ENCODE data around the gene HABP4. TPM values are rescaled to one million over a fixed set of nuclear protein-coding genes. Genes with fewer than 3 reads are reported as not detected.

Gene HABP4
- total and polyA plus RNA-seq, 9 of the 15 experiments (the other 6 are each of a cell fraction or from before 2014, with no cell fraction given) = 0.38 to 2.4 (median 1.9) TPM

DNA sequence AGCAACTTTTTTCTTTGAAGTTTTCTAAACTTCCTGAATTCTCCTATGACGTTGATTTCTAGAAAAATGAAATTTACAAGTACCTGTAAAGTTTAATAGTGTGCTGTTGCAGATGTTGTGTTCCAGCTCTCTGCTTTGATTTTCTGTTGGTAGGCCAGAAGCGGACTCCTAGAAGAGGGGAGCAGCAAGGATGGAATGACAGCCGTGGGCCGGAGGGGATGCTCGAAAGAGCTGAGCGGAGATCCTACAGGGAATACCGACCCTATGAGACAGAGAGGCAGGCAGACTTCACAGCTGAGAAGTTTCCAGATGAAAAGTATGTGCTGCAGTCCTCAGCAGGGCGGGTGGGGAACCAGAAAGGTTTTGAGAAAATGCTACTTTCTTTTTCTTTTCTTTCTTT, 8.3 kb downstream of the HABP4 start (continued):
- TF ChIP-seq, protein P1, sequence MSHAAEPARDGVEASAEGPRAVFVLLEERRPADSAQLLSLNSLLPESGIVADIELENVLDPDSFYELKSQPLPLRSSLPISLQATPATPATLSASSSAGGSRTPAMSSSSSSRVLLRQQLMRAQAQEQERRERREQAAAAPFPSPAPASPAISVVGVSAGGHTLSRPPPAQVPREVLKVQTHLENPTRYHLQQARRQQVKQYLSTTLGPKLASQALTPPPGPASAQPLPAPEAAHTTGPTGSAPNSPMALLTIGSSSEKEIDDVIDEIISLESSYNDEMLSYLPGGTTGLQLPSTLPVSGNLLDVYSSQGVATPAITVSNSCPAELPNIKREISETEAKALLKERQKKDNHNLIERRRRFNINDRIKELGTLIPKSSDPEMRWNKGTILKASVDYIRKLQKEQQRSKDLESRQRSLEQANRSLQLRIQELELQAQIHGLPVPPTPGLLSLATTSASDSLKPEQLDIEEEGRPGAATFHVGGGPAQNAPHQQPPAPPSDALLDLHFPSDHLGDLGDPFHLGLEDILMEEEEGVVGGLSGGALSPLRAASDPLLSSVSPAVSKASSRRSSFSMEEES (CRISPR knock-in tag; IDR thresholded peaks at IDR 0.05) = no peak
- TF ChIP-seq PRPF4 (IDR thresholded peaks at IDR 0.05; ENCODE audit: insufficient read depth, low read depth, low read length, poor library complexity, severe bottlenecking) = no peak

DNA sequence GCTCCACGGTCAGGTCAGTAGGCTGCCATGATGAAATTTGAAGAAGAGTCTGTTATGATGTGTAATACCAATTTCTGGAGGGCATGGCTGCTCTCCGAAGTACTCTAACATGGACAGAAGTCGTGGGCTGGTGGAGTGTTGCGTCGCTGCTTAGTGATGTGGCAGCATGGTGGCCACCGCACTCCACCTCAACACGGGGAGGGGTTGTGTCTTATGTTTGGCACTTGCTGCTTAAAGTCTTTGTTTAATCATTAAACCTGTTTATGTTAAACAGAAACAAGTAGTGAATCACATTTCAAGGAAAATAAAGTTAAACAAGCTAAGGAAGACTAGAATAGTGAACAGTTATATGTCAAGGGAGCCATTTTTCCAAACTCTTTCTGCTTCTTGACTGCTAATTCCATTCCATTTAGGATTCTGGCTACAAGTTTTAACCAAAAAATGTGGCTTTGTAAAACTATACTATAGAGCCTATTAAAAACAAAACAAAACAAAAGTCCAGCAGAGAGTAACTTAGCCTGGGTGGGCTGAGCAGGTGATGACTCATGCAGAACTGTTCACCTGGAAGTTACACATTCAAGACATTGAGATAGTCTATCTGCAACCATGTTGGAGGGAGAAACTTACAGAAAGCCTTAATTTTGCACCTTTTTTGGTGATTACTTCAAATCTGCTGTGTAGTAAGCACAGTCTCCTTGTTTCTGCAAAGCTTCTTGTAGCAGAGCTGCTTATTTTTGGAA, 9.5 kb downstream of the HABP4 start:
- no peaks in the 10 kb centered on the region for H4K20me1 ChIP-seq (replicated peaks; ENCODE audit: control insufficient read depth, insufficient read depth, low read length)
- in situ Hi-C loops (cut with MboI) (no loop called here), intact Hi-C loops (cut with micrococcal nuclease) (no loop called here)
- POLR2A ChIA-PET = no interaction called here
- CTCF ChIA-PET (ENCODE audit: low intra/inter-chr PET ratio) = no interaction called here
- H3K27me3 ChIP-seq (ENCODE audit: control insufficient read depth in 2 of 2, insufficient read depth in 2 of 2, low read length in 2 of 2) = no peaks in the 10 kb centered on the region
- H3K36me3 ChIP-seq (ENCODE audit: control insufficient read depth, insufficient read depth, low read length) = no peaks in the 10 kb centered on the region
- H3K4me3 ChIP-seq = no peak overlapping the region
- no peak for FAIRE-seq
- H3K4me1 ChIP-seq (replicated peaks in 1 of 2; ENCODE audit: control insufficient read depth in 2 of 2, insufficient read depth in 2 of 2, low read length in 2 of 2) = no peaks in the 10 kb centered on the region; a peak in 1 of 5 replicates
- H3K79me2 ChIP-seq (ENCODE audit: control insufficient read depth, insufficient read depth, low read length) = no peaks in the 10 kb centered on the region
- no peak for DNase-seq (ENCODE audit: extremely low read depth in 1 of 4, low spot score in 3 of 4)
- H2AFZ ChIP-seq (ENCODE audit: low read depth, low read length) = no peak overlapping the region
- 56% methylated on average over 7 of the region's 7 CpGs for WGBS (ENCODE audit: insufficient coverage, low coverage, missing lambda C conversion rate)
- no peak overlapping the region for H3K27ac ChIP-seq (ENCODE audit: extremely low read depth, low read depth, low read length)
- H3K9ac ChIP-seq (ENCODE audit: insufficient read depth in 1 of 2, low read depth in 2 of 2, low read length in 2 of 2) = no peak overlapping the region
- BruUV-seq (replicated peaks) = no TSS peak
- no peak overlapping the region for H3K4me2 ChIP-seq (ENCODE audit: insufficient read depth, low read length)
- no peaks in the 10 kb centered on the region for H3K9me3 ChIP-seq (replicated peaks; ENCODE audit: control insufficient read depth, insufficient read depth, low read depth, low read length)
- no peak for ATAC-seq
- no peaks in the 10 kb centered on the region for H3K9me1 ChIP-seq (ENCODE audit: control insufficient read depth, insufficient read depth, low read length)
- TF ChIP-seq, protein P2, sequence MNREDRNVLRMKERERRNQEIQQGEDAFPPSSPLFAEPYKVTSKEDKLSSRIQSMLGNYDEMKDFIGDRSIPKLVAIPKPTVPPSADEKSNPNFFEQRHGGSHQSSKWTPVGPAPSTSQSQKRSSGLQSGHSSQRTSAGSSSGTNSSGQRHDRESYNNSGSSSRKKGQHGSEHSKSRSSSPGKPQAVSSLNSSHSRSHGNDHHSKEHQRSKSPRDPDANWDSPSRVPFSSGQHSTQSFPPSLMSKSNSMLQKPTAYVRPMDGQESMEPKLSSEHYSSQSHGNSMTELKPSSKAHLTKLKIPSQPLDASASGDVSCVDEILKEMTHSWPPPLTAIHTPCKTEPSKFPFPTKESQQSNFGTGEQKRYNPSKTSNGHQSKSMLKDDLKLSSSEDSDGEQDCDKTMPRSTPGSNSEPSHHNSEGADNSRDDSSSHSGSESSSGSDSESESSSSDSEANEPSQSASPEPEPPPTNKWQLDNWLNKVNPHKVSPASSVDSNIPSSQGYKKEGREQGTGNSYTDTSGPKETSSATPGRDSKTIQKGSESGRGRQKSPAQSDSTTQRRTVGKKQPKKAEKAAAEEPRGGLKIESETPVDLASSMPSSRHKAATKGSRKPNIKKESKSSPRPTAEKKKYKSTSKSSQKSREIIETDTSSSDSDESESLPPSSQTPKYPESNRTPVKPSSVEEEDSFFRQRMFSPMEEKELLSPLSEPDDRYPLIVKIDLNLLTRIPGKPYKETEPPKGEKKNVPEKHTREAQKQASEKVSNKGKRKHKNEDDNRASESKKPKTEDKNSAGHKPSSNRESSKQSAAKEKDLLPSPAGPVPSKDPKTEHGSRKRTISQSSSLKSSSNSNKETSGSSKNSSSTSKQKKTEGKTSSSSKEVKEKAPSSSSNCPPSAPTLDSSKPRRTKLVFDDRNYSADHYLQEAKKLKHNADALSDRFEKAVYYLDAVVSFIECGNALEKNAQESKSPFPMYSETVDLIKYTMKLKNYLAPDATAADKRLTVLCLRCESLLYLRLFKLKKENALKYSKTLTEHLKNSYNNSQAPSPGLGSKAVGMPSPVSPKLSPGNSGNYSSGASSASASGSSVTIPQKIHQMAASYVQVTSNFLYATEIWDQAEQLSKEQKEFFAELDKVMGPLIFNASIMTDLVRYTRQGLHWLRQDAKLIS (CRISPR knock-in tag; IDR thresholded peaks at IDR 0.05) = no peak
- TF ChIP-seq SMARCB1 (IDR thresholded peaks at IDR 0.05; ENCODE audit: insufficient read length, low read depth) (no peak), SMARCC2 (IDR thresholded peaks at IDR 0.05; ENCODE audit: low read depth) (no peak), ZNF507 (tag; conservative IDR thresholded peaks at IDR 0.05) (no peak), ZNF444 (CRISPR knock-in tag; IDR thresholded peaks at IDR 0.05) (no peak), JUND (IDR thresholded peaks at IDR 0.05; ENCODE audit: borderline replicate concordance, low read depth, low read length) (no peak; the same call in 1 of the 2 replicates), JUND (tag; IDR thresholded peaks at IDR 0.05; ENCODE audit: borderline replicate concordance, low read depth, low read length) (0 out of 3 replicates have a peak, but pooled peaks have one; percentile 38), EP400 (IDR thresholded peaks at IDR 0.05) (no peak)
- TF ChIP-seq, protein P3, sequence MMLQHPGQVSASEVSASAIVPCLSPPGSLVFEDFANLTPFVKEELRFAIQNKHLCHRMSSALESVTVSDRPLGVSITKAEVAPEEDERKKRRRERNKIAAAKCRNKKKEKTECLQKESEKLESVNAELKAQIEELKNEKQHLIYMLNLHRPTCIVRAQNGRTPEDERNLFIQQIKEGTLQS (IDR thresholded peaks at IDR 0.05) = peak; percentile 51
- TF ChIP-seq, protein P3 (CRISPR knock-in tag; conservative IDR thresholded peaks at IDR 0.05) = no peak
- TF ChIP-seq, protein P4, sequence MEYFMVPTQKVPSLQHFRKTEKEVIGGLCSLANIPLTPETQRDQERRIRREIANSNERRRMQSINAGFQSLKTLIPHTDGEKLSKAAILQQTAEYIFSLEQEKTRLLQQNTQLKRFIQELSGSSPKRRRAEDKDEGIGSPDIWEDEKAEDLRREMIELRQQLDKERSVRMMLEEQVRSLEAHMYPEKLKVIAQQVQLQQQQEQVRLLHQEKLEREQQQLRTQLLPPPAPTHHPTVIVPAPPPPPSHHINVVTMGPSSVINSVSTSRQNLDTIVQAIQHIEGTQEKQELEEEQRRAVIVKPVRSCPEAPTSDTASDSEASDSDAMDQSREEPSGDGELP (CRISPR knock-in tag; IDR thresholded peaks at IDR 0.05; ENCODE audit: borderline replicate concordance) = no peak
